Transverse colon (tissue), 3 donors: ENCODE measurements around the gene TMEM270.

Experiments
- POLR2A ChIP-seq: fragments of 450-650 bp; IDR thresholded peaks from one replicate; pipeline ENCODE4 v1.6.1; 2016; ENCODE audit warnings: antibody characterized with exemption, mild to moderate bottlenecking, moderate library complexity
- TF ChIP-seq, protein P1 (sequence below), 5 experiments: fragments of 200-600 bp in 3 of 5; fragments of 450-650 bp in 2 of 5; sonication (generic) in 3 of 5; IDR thresholded peaks; 1 replicate in 2 of 5; 2 replicates in 3 of 5; pipeline ENCODE4 v1.5.1; 2016 to 2017; ENCODE audit warnings: antibody characterized with exemption in 5 of 5, inconsistent platforms in 3 of 5, mild to moderate bottlenecking in 2 of 5, moderate library complexity in 1 of 5

DNA sequence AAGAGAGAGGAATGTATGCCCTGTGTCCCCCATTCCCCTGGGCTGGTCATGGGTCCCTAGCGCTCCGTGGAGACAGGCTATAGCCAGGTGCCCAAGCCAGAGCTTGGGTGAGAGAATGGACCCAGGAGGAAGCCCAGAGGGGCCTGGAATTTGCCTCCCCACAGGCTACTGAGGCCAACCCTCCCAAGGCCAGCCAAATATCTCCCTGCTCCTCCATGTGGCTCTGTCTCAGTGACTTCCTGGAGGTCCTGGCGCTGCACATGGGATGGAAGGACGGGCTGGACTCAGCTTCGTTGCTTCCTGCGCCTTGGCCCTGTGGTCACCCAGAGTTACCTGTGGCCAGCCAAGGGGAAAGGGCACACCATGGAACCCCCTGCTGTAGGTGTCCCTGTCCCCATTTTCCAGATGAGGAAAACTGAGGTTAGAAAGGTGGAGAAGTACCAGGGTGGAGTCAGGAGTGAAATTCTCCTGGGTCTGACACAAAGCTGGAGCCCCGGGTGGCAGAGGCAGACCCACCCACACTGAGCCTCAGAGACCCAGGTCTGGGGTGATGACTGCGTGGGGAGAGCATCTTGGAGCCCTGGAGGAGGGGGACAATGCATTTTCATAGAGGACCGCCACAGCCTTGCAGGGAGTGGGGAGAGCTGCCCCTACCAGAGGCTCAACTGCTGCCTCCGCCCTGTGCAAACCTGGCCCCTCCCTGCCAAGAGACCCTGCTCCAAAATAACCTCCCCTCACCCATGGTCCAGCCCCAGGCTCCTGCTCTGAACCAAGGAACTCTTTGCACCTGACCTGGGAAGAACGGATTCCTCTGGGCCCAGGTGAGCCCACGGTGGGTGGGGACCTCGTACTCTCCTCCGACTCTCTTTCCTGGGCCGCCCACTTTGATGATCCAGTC, 42.6 kb downstream of the TMEM270 start:
- TF ChIP-seq, protein P1, sequence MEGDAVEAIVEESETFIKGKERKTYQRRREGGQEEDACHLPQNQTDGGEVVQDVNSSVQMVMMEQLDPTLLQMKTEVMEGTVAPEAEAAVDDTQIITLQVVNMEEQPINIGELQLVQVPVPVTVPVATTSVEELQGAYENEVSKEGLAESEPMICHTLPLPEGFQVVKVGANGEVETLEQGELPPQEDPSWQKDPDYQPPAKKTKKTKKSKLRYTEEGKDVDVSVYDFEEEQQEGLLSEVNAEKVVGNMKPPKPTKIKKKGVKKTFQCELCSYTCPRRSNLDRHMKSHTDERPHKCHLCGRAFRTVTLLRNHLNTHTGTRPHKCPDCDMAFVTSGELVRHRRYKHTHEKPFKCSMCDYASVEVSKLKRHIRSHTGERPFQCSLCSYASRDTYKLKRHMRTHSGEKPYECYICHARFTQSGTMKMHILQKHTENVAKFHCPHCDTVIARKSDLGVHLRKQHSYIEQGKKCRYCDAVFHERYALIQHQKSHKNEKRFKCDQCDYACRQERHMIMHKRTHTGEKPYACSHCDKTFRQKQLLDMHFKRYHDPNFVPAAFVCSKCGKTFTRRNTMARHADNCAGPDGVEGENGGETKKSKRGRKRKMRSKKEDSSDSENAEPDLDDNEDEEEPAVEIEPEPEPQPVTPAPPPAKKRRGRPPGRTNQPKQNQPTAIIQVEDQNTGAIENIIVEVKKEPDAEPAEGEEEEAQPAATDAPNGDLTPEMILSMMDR (IDR thresholded peaks at IDR 0.05) = no peak
- no peak for TF ChIP-seq POLR2A
